Islet precursor cell (in vitro differentiated cells): ENCODE results near the gene COA6.
"Not testable (repeated sequence)": the region's sequence is repeated elsewhere in the genome, so short reads cannot be mapped to it uniquely, and the experiment has no call there.

Experiments
- DNase-seq: peaks from one replicate; pipeline ENCODE4 v3.0.0-alpha.2; 2018

COA6 gene

GRCh38 chr1:234371414-234371813 lies 1.8 kb upstream of the COA6 start:
- no peak for DNase-seq

- no peak for DNase-seq
These were observed 1.1 kb upstream of the COA6 start for GRCh38 chr1:234372011-234372757.

GRCh38 chr1:234373959-234374254 lies 651 bp downstream of the COA6 start:
- DNase-seq, result no peak

GRCh38 chr1:234375672-234376071 lies 2.4 kb downstream of the COA6 start:
- no peak for DNase-seq

- not testable (repeated sequence) for DNase-seq
These were observed 6.4 kb downstream of the COA6 start for GRCh38 chr1:234379591-234380109.

GRCh38 chr1:234381699-234382555 lies 8.7 kb downstream of the COA6 start:
- DNase-seq, result no peak

GRCh38 chr1:234386122-234386521 lies 12.9 kb downstream of the COA6 start:
- no peak for DNase-seq

GRCh38 chr1:234388094-234388493 lies 14.8 kb downstream of the COA6 start:
- DNase-seq, result no peak

- no peak for DNase-seq
These were observed 19.9 kb downstream of the COA6 start for GRCh38 chr1:234393190-234393589.

GRCh38 chr1:234395297-234395696 lies 22.0 kb downstream of the COA6 start:
- DNase-seq, result no peak

GRCh38 chr1:234396092-234396491 lies 22.8 kb downstream of the COA6 start:
- no peak for DNase-seq

GRCh38 chr1:234396871-234397270 lies 23.6 kb downstream of the COA6 start:
- DNase-seq, result no peak

GRCh38 chr1:234397732-234398131 lies 24.5 kb downstream of the COA6 start:
- no peak for DNase-seq

- DNase-seq, result no peak
These were observed 25.7 kb downstream of the COA6 start for GRCh38 chr1:234398849-234399381.

GRCh38 chr1:234399515-234399914 lies 26.3 kb downstream of the COA6 start:
- DNase-seq, result not testable (repeated sequence)

- no peak for DNase-seq
These were observed 27.5 kb downstream of the COA6 start for GRCh38 chr1:234400773-234401172.

GRCh38 chr1:234401658-234402057 lies 28.4 kb downstream of the COA6 start:
- DNase-seq, result no peak

GRCh38 chr1:234402939-234403338 lies 29.7 kb downstream of the COA6 start:
- no peak for DNase-seq

GRCh38 chr1:234405676-234406075 lies 32.4 kb downstream of the COA6 start:
- DNase-seq, result no peak

GRCh38 chr1:234406871-234407270 lies 33.6 kb downstream of the COA6 start:
- DNase-seq, result no peak

- DNase-seq, result no peak
These were observed 35.5 kb downstream of the COA6 start for GRCh38 chr1:234408757-234409156.

- no peak for DNase-seq
These were observed 36.1 kb downstream of the COA6 start for GRCh38 chr1:234409328-234409727.

GRCh38 chr1:234412830-234413229 lies 39.6 kb downstream of the COA6 start:
- no peak for DNase-seq

GRCh38 chr1:234413485-234413884 lies 40.2 kb downstream of the COA6 start:
- DNase-seq, result peak; percentile 30
